ENCODE measurements around the gene ZNF274. TPM values are rescaled to one million over a fixed set of nuclear protein-coding genes. Genes with fewer than 3 reads are reported as not detected.

The ZNF274 gene
- total and polyA plus RNA-seq, 2 of the 8 experiments (the other 6 are each of a cell fraction or from before 2014, with no cell fraction given) = 13.3 to 25.1 TPM

- TF ChIP-seq RBBP5 (IDR thresholded peaks at IDR 0.05; ENCODE audit: borderline replicate concordance, low read depth, low read length) (peak; percentile 93), JUN (IDR thresholded peaks at IDR 0.05; ENCODE audit: low read depth, low read length) (no peak), SIX5 (IDR thresholded peaks at IDR 0.05; ENCODE audit: low read depth, low read length) (peak; percentile 75), RAD21 (IDR thresholded peaks at IDR 0.05 in 1 of 2, conservative IDR thresholded peaks at IDR 0.05 in 1 of 2; ENCODE audit: low read depth in 2 of 2, low read length in 2 of 2) (no peak), NANOG (IDR thresholded peaks at IDR 0.05; ENCODE audit: insufficient read depth, low read depth, low read length, poor library complexity, severe bottlenecking) (no peak)
Measured at GRCh38 chr19:58182989-58183816, at the start of gene ZNF274 (continued).
